ENCODE data around the gene ASB6.

DNA sequence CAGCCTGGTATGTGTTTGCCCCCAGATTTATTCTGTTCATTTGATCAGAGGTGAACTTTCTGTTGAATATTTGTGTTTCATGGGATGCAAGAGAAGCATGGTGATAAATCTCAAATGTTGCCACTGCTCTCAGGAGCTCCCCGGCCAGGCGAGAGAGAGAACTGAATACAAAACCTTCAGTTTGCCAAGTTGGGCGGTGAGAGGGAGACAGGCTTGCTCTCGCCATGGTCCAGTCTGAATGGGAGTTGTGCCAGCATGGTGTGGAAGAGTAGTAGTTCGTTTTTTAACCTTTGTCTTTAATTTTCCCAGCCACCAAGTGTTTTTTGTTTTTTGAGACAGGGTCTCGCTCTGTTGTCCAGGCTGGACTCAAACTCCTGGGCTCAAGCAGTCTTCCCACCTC lies 13.2 kb downstream of the ASB6 start:
- TF ChIP-seq, protein P1, sequence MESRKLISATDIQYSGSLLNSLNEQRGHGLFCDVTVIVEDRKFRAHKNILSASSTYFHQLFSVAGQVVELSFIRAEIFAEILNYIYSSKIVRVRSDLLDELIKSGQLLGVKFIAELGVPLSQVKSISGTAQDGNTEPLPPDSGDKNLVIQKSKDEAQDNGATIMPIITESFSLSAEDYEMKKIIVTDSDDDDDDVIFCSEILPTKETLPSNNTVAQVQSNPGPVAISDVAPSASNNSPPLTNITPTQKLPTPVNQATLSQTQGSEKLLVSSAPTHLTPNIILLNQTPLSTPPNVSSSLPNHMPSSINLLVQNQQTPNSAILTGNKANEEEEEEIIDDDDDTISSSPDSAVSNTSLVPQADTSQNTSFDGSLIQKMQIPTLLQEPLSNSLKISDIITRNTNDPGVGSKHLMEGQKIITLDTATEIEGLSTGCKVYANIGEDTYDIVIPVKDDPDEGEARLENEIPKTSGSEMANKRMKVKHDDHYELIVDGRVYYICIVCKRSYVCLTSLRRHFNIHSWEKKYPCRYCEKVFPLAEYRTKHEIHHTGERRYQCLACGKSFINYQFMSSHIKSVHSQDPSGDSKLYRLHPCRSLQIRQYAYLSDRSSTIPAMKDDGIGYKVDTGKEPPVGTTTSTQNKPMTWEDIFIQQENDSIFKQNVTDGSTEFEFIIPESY (IDR thresholded peaks at IDR 0.05; ENCODE audit: borderline replicate concordance, low read depth), result no peak
- TF ChIP-seq, protein P2, sequence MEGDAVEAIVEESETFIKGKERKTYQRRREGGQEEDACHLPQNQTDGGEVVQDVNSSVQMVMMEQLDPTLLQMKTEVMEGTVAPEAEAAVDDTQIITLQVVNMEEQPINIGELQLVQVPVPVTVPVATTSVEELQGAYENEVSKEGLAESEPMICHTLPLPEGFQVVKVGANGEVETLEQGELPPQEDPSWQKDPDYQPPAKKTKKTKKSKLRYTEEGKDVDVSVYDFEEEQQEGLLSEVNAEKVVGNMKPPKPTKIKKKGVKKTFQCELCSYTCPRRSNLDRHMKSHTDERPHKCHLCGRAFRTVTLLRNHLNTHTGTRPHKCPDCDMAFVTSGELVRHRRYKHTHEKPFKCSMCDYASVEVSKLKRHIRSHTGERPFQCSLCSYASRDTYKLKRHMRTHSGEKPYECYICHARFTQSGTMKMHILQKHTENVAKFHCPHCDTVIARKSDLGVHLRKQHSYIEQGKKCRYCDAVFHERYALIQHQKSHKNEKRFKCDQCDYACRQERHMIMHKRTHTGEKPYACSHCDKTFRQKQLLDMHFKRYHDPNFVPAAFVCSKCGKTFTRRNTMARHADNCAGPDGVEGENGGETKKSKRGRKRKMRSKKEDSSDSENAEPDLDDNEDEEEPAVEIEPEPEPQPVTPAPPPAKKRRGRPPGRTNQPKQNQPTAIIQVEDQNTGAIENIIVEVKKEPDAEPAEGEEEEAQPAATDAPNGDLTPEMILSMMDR (IDR thresholded peaks at IDR 0.05), result no peak
- TF ChIP-seq EP300 (IDR thresholded peaks at IDR 0.05; ENCODE audit: borderline replicate concordance in 1 of 2, low read depth in 1 of 2, low read length in 1 of 2) (no peak), EZH2phosphoT487 (IDR thresholded peaks at IDR 0.05; ENCODE audit: borderline replicate concordance, low read depth) (no peak)
- TF ChIP-seq, protein P3, sequence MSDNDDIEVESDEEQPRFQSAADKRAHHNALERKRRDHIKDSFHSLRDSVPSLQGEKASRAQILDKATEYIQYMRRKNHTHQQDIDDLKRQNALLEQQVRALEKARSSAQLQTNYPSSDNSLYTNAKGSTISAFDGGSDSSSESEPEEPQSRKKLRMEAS (IDR thresholded peaks at IDR 0.05; ENCODE audit: low read depth), result no peak
